Right lobe of liver (tissue), 4 donors: ENCODE results near the gene HDGF.

Experiments used
- CTCF ChIP-seq, 4 donors: fragments of 200-600 bp in 3 of 4; fragments of 450-650 bp in 1 of 4; IDR thresholded peaks; one replicate each; pipeline versions ENCODE4 v1.5.1 to v1.8.0; 2016 to 2022; ENCODE audit warnings: antibody characterized with exemption in 4 of 4, mild to moderate bottlenecking in 2 of 4
- POLR2A ChIP-seq: fragments of 450-650 bp; IDR thresholded peaks from one replicate; pipeline ENCODE4 v1.6.1; 2017; ENCODE audit warnings: antibody characterized with exemption, mild to moderate bottlenecking
- donor health status: DM: no; HTN: no; CAD: no.
- donor health status: DM: no; HTN: no; CAD: no.
- donor health status: DM: no; HTN: yes; CAD: no.

GRCh38 chr1:156721131-156721530 is 30.3 kb downstream of the HDGF start:
- no peak for TF ChIP-seq CTCF (IDR thresholded peaks at IDR 0.05)
- TF ChIP-seq POLR2A: no peak
